HepG2 (cell line): ENCODE measurements around the gene PLS1. TPM values are rescaled to one million over a fixed set of nuclear protein-coding genes. Genes with fewer than 3 reads are reported as not detected.

Experiments
- ATAC-seq: fragments of 200-7000 bp; cut with Tn5 transposase; 3 replicates; pipeline ENCODE4 v1.9.1; 2020; ENCODE audit warnings: mild to moderate bottlenecking, moderate library complexity
- BruUV-seq: library from RNA; stranded (reverse); fragments of 400-500 nt; replicated peaks from 2 replicates; lab custom pipeline; 2021; lab: Mats Ljungman, UMichigan
- CTCF ChIA-PET: fragments of 300-600 bp; formaldehyde crosslinking; extraction: SDS; loops from one replicate; lab custom pipeline; 2021; ENCODE audit warnings: low total read pairs, inconsistent platforms, low intra/inter-chr PET ratio; lab: Yijun Ruan, JAX
- POLR2A ChIA-PET: fragments of 350-600 bp; sonication (Branson Sonifier 250); formaldehyde crosslinking; loops from one replicate; lab custom pipeline; 2020; ENCODE audit warnings: antibody characterized with exemption, inconsistent platforms; lab: Yijun Ruan, JAX
- DNase-seq: peaks from one replicate; pipeline ENCODE4 v3.0.0-alpha.2; 2015; ENCODE audit warnings: low spot score
- FAIRE-seq: peaks from 3 replicates; lab custom pipeline; 2011; peaks lifted over from hg19 to GRCh38; lab: Jason Lieb, UNC
- H2AFZ ChIP-seq: one replicate; pipeline ENCODE4 v1.6.1; 2011; ENCODE audit warnings: low read length, inconsistent platforms
- H3K27ac ChIP-seq: fragments of 300-600 bp; 3 replicates; pipeline ENCODE4 v1.8.0; 2011; ENCODE audit warnings: mixed run types, mild to moderate bottlenecking, mixed read lengths, low read length, inconsistent platforms; ENCODE audit not compliant: insufficient read depth; ENCODE audit errors: extremely low read length
- H3K27me3 ChIP-seq, 2 experiments: fragments of 200-600 bp in 1 of 2; 2 replicates in 1 of 2; 3 replicates in 1 of 2; pipeline versions ENCODE4 v1.6.0 to v1.8.0; 2011; ENCODE audit warnings: low read length in 2 of 2, mild to moderate bottlenecking in 2 of 2, moderate library complexity in 2 of 2, inconsistent platforms in 1 of 2; ENCODE audit not compliant: insufficient read depth in 2 of 2, control insufficient read depth in 1 of 2
- H3K36me3 ChIP-seq, 2 experiments: fragments of 200-600 bp in 1 of 2; replicated peaks in 1 of 2; 2 replicates in 1 of 2; 3 replicates in 1 of 2; pipeline versions ENCODE4 v1.5.1 to v1.8.0; 2011; ENCODE audit warnings: low read length in 2 of 2, inconsistent platforms in 1 of 2; ENCODE audit not compliant: insufficient read depth in 2 of 2, control insufficient read depth in 1 of 2
- H3K4me1 ChIP-seq: 2 replicates; pipeline ENCODE4 v1.5.1; 2012; ENCODE audit warnings: low read length, inconsistent platforms; ENCODE audit not compliant: insufficient read depth
- H3K4me2 ChIP-seq: 2 replicates; pipeline ENCODE4 v1.6.0; 2011; ENCODE audit warnings: low read depth, low read length, inconsistent platforms
- H3K4me3 ChIP-seq, 3 experiments: fragments of 200-600 bp in 1 of 3; sonication (generic), shearing (Covaris generic) in 1 of 3; replicated peaks in 1 of 3; 2 replicates each; pipeline ENCODE4 v1.5.1; 2011 to 2016; ENCODE audit warnings: low read length in 3 of 3, inconsistent platforms in 2 of 3, low read depth in 2 of 3, mild to moderate bottlenecking in 2 of 3, control low read depth in 1 of 3, mixed read lengths in 1 of 3; ENCODE audit not compliant: insufficient read depth in 1 of 3
- H3K79me2 ChIP-seq: one replicate; pipeline ENCODE4 v1.6.1; 2011; ENCODE audit warnings: low read length, inconsistent platforms; ENCODE audit not compliant: insufficient read depth
- H3K9ac ChIP-seq: 2 replicates; pipeline ENCODE4 v1.6.0; 2011; ENCODE audit warnings: mild to moderate bottlenecking, low read depth, low read length, inconsistent platforms; ENCODE audit not compliant: insufficient read depth
- H3K9me3 ChIP-seq: 2 replicates; pipeline ENCODE4 v1.5.1; 2012; ENCODE audit warnings: mild to moderate bottlenecking, low read length
- H4K20me1 ChIP-seq: 2 replicates; pipeline ENCODE4 v1.6.0; 2011; ENCODE audit warnings: inconsistent platforms, mild to moderate bottlenecking, low read length, moderate library complexity; ENCODE audit not compliant: insufficient read depth
- ARID4A ChIP-seq: sonication (generic); formaldehyde crosslinking; IDR thresholded peaks from 2 replicates; pipeline ENCODE4 v1.5.0; 2020; ENCODE audit warnings: mild to moderate bottlenecking, missing genetic modification reagents, borderline replicate concordance
- CREM ChIP-seq, 2 experiments: sonication (generic) in 1 of 2; formaldehyde crosslinking in 1 of 2; IDR thresholded peaks; 2 replicates each; pipeline versions ENCODE4 v1.4.0 to v1.6.1; 2016 to 2020; ENCODE audit warnings: antibody characterized with exemption in 1 of 2, mild to moderate bottlenecking in 1 of 2, missing genetic modification reagents in 1 of 2
- MTERF4 ChIP-seq: sonication (generic); formaldehyde crosslinking; IDR thresholded peaks from 2 replicates; pipeline ENCODE4 v1.8.0; 2023; ENCODE audit warnings: mild to moderate bottlenecking, missing genetic modification reagents
- NFYC ChIP-seq: IDR thresholded peaks from 2 replicates; pipeline ENCODE4 v1.6.1; 2016; ENCODE audit warnings: missing genetic modification reagents, missing compliant biosample characterization
- POGZ ChIP-seq: sonication (generic); formaldehyde crosslinking; IDR thresholded peaks from 2 replicates; pipeline ENCODE4 v1.4.0; 2020; ENCODE audit warnings: mild to moderate bottlenecking, missing genetic modification reagents
- ZNF264 ChIP-seq: sonication (generic); formaldehyde crosslinking; IDR thresholded peaks from 2 replicates; pipeline ENCODE4 v1.4.0; 2020; ENCODE audit warnings: missing genetic modification reagents
- ZNF709 ChIP-seq: sonication (generic); formaldehyde crosslinking; IDR thresholded peaks from 2 replicates; pipeline ENCODE4 v1.5.0; 2020; ENCODE audit warnings: mild to moderate bottlenecking, missing genetic modification reagents
- WGBS: methylation state at CpG from one replicate; pipeline ENCODE4 v1.1.6; 2017; ENCODE audit warnings: low lambda C conversion rate; 5-methylcytosine and 5-hydroxymethylcytosine counted together
- in situ Hi-C: cut with HindIII; loops from 2 replicates; pipeline ENCODE4 v1.10.0; 2017; ENCODE audit warnings: low pct_unique_long_range_greater_than_20kb; ENCODE audit not compliant: extremely low pct_ligation_motif_present
- intact Hi-C: fragments of 100-400 bp; cut with micrococcal nuclease; formaldehyde crosslinking; loops from one replicate; pipeline ENCODE4 v1.10.0; 2022; ENCODE audit not compliant: unreplicated experiment
- polyA plus RNA-seq, 8 experiments: library from polyadenylated mRNA; depleted of rRNA in 3 of 8; stranded (reverse) in 7 of 8; unstranded in 1 of 8; fragments of >200 nt; fragmentation: Illumina TruSeq in 4 of 8; extraction: Trizol in 4 of 8; gene quantifications; 2 replicates each; pipeline versions ENCODE4 v1.2.1 to v1.2.3, GENCODE V29; 2011 to 2016; ENCODE audit warnings: low read depth in 4 of 8, missing spikeins in 1 of 8, mixed read lengths in 1 of 8; ENCODE audit not compliant: insufficient read depth in 1 of 8
- total RNA-seq, 5 experiments: library from RNA; depleted of rRNA; stranded (reverse); fragments of >200 nt; fragmentation: Illumina TruSeq; extraction: Trizol; gene quantifications; 2 replicates each; pipeline ENCODE4 v1.2.3, GENCODE V29; 2016; ENCODE audit warnings: low read depth in 1 of 5

PLS1 gene
- total and polyA plus RNA-seq, 2 of the 13 experiments (the other 11 are each of a cell fraction or from before 2014, with no cell fraction given): 11.2 to 21.1 TPM

GRCh38 chr3:142694225-142694624, 98.0 kb downstream of the PLS1 start (continued):
- no peak for TF ChIP-seq ARID4A
- no peak for TF ChIP-seq MTERF4 (CRISPR knock-in tag)
- TF ChIP-seq ZNF709 (CRISPR knock-in tag): no peak

- H3K36me3 ChIP-seq: no peaks in the 10 kb centered on the region
- H3K79me2 ChIP-seq: no peaks in the 10 kb centered on the region
- 93% methylated on average over 2 of the region's 2 CpGs for WGBS
- no peaks in the 10 kb centered on the region for H3K4me1 ChIP-seq
- in situ Hi-C loops (no loop called here), intact Hi-C loops (no loop called here)
- FAIRE-seq (no peak), DNase-seq (no peak), ATAC-seq (no peak)
- ChIA-PET CTCF (no interaction called here), POLR2A (no interaction called here)
- no peaks in the 10 kb centered on the region for H3K9me3 ChIP-seq
- TF ChIP-seq ZNF264 (CRISPR knock-in tag) (no peak), ARID4A (no peak), NFYC (no peak), POGZ (no peak), CREM (IDR thresholded peaks at IDR 0.05) (no peak), CREM (CRISPR knock-in tag; IDR thresholded peaks at IDR 0.05) (no peak)
- H3K27ac ChIP-seq: no peak overlapping the region
- no peak overlapping the region for H3K9ac ChIP-seq
- H4K20me1 ChIP-seq: no peaks in the 10 kb centered on the region
- no peak overlapping the region for H3K4me3 ChIP-seq
- no peak overlapping the region for H3K4me2 ChIP-seq
- no peaks in the 10 kb centered on the region for H3K27me3 ChIP-seq
- no peak overlapping the region for H2AFZ ChIP-seq
- no TSS peak for BruUV-seq
Observed at GRCh38 chr3:142705198-142705597, 109.0 kb downstream of the PLS1 start.
